CD14-positive monocyte (primary cell): ENCODE measurements around the gene FAM3C. TPM values are rescaled to one million over a fixed set of nuclear protein-coding genes. Genes with fewer than 3 reads are reported as not detected.

Source experiments
- DNase-seq, 3 donors: peaks; one replicate each; pipeline ENCODE4 v3.0.0-alpha.2; 2011 to 2022
- H2AFZ ChIP-seq: 2 replicates; pipeline ENCODE4 v1.6.0; 2012; ENCODE audit warnings: mild to moderate bottlenecking, low read depth, low read length, inconsistent platforms; ENCODE audit not compliant: insufficient read depth, poor library complexity, severe bottlenecking
- H3K27ac ChIP-seq, 2 donors: 1 replicate in 1 of 2; 2 replicates in 1 of 2; pipeline ENCODE4 v1.5.1; 2012 to 2013; ENCODE audit warnings: low read length in 2 of 2, control low read depth in 1 of 2, inconsistent platforms in 1 of 2, low read depth in 1 of 2, mild to moderate bottlenecking in 1 of 2
- H3K27me3 ChIP-seq, 2 donors: one replicate each; pipeline versions ENCODE4 v1.6.0 to v1.6.1; 2011 to 2013; ENCODE audit warnings: low read length in 2 of 2; ENCODE audit not compliant: control insufficient read depth in 2 of 2, insufficient read depth in 2 of 2
- H3K36me3 ChIP-seq, 2 donors: replicated peaks in 1 of 2; 1 replicate in 1 of 2; 2 replicates in 1 of 2; pipeline versions ENCODE4 v1.5.1 to v1.6.1; 2012 to 2013; ENCODE audit warnings: low read length in 2 of 2, control low read depth in 1 of 2, inconsistent platforms in 1 of 2, mild to moderate bottlenecking in 1 of 2; ENCODE audit not compliant: insufficient read depth in 2 of 2, control insufficient read depth in 1 of 2
- H3K4me1 ChIP-seq, 2 donors: 1 replicate in 1 of 2; 2 replicates in 1 of 2; pipeline versions ENCODE4 v1.5.1 to v1.6.1; 2012 to 2013; ENCODE audit warnings: low read length in 2 of 2, control low read depth in 1 of 2, inconsistent platforms in 1 of 2, mild to moderate bottlenecking in 1 of 2, moderate library complexity in 1 of 2; ENCODE audit not compliant: insufficient read depth in 2 of 2, control insufficient read depth in 1 of 2
- H3K4me2 ChIP-seq: replicated peaks from 2 replicates; pipeline ENCODE3; 2012; ENCODE audit warnings: low read length, moderate library complexity, mild to moderate bottlenecking; ENCODE audit not compliant: poor library complexity, severe bottlenecking; ENCODE audit errors: extremely low read depth
- H3K4me3 ChIP-seq, 3 experiments: fragments of 200-600 bp in 1 of 3; sonication (generic) in 1 of 3; replicated peaks in 1 of 3; 1 replicate in 2 of 3; 2 replicates in 1 of 3; pipeline ENCODE4 v1.5.1; 2011 to 2013; ENCODE audit warnings: low read length in 3 of 3, mild to moderate bottlenecking in 3 of 3, control low read depth in 2 of 3, low read depth in 2 of 3, inconsistent platforms in 1 of 3, moderate library complexity in 1 of 3
- H3K79me2 ChIP-seq: 2 replicates; pipeline ENCODE4 v1.6.0; 2012; ENCODE audit warnings: mild to moderate bottlenecking, control low read depth, inconsistent platforms, low read length, moderate library complexity; ENCODE audit not compliant: insufficient read depth
- H3K9ac ChIP-seq: 2 replicates; pipeline ENCODE4 v1.6.0; 2017; ENCODE audit warnings: low read length, mild to moderate bottlenecking; ENCODE audit not compliant: insufficient read depth, poor library complexity, severe bottlenecking
- H3K9me3 ChIP-seq, 2 donors: replicated peaks in 1 of 2; 1 replicate in 1 of 2; 2 replicates in 1 of 2; pipeline versions ENCODE4 v1.5.1 to v1.6.1; 2012 to 2013; ENCODE audit warnings: low read length in 2 of 2, control low read depth in 1 of 2; ENCODE audit not compliant: control insufficient read depth in 1 of 2, insufficient read depth in 1 of 2
- H4K20me1 ChIP-seq: 2 replicates; pipeline ENCODE4 v1.6.0; 2012; ENCODE audit warnings: mild to moderate bottlenecking, low read length, control low read depth, moderate library complexity; ENCODE audit not compliant: insufficient read depth
- H3K27ac Mint-ChIP-seq, 7 donors: one replicate each; pipeline ENCODE4 v1.8.0; 2020; ENCODE audit warnings: mild to moderate bottlenecking in 7 of 7, mixed read lengths in 7 of 7, moderate library complexity in 6 of 7, inconsistent platforms in 2 of 7
- H3K27me3 Mint-ChIP-seq, 3 donors: one replicate each; pipeline ENCODE4 v1.8.0; 2021 to 2022; ENCODE audit warnings: low read depth in 3 of 3, mild to moderate bottlenecking in 3 of 3, mixed read lengths in 3 of 3, moderate library complexity in 3 of 3, inconsistent platforms in 1 of 3
- H3K36me3 Mint-ChIP-seq, 2 donors: one replicate each; pipeline ENCODE4 v1.8.0; 2020; ENCODE audit warnings: mixed read lengths in 2 of 2, inconsistent platforms in 1 of 2, mild to moderate bottlenecking in 1 of 2
- H3K4me1 Mint-ChIP-seq: one replicate; pipeline ENCODE4 v1.8.0; 2020; ENCODE audit warnings: mild to moderate bottlenecking, mixed read lengths
- H3K4me3 Mint-ChIP-seq, 2 donors: one replicate each; pipeline ENCODE4 v1.8.0; 2020; ENCODE audit warnings: mild to moderate bottlenecking in 2 of 2, mixed read lengths in 2 of 2, moderate library complexity in 1 of 2
- H3K9me3 Mint-ChIP-seq, 7 donors: one replicate each; pipeline ENCODE4 v1.8.0; 2020 to 2022; ENCODE audit warnings: mixed read lengths in 7 of 7, mild to moderate bottlenecking in 6 of 7, moderate library complexity in 6 of 7, inconsistent platforms in 2 of 7
- WGBS: methylation state at CpG from one replicate; pipeline ENCODE4 v1.1.5; 2013; ENCODE audit warnings: missing lambda C conversion rate; ENCODE audit not compliant: insufficient coverage; 5-methylcytosine and 5-hydroxymethylcytosine counted together
- intact Hi-C, 2 donors: fragments of 100-400 bp; cut with micrococcal nuclease; formaldehyde crosslinking; loops; one replicate each; pipeline versions ENCODE4 v1.15.0 to v1.15.1; 2023
- polyA plus RNA-seq, 3 donors: library from polyadenylated mRNA; depleted of rRNA in 1 of 3; unstranded in 2 of 3; stranded (reverse) in 1 of 3; fragments of 300-500 nt in 2 of 3; fragments of >200 nt in 1 of 3; fragmentation: Illumina TruSeq in 2 of 3; gene quantifications; 1 replicate in 2 of 3; 2 replicates in 1 of 3; pipeline ENCODE4 v1.2.3, GENCODE V29; 2012 to 2021
- TF ChIP-seq, protein P1 (sequence below): fragments of 200-600 bp; IDR thresholded peaks from one replicate; pipeline ENCODE4 v1.8.0; 2022; ENCODE audit warnings: antibody characterized with exemption, mild to moderate bottlenecking

FAM3C gene
- polyA plus RNA-seq, 3 donors = 5.5 to 13.0 (median 7.3) TPM

DNA sequence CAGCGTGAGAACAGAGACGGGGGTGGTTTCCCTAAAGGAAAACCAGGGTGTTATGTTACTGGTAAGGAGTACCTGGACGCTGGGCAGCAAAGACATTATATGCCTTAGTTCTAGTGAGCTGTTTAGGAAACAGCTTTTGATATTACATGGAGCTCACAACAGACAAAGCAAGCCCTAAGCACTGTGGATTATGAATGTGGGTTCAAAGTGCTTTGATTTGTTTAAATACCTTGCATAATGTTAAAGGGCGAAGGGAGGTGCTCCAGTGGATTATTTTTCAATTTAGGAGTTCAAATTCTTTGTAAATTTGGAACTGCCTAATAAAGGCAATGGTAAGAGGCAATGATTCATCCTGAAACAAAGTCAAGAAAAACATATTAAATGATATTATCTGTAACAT, 53.5 kb downstream of the FAM3C start:
- DNase-seq = no peak
- Histone ChIP-seq H3K9me3 (no peaks in the 10 kb centered on the region), H4K20me1 (no peaks in the 10 kb centered on the region), H3K27me3 (peaks cover 0 to 2% of the 10 kb centered on the region in 2 donors), H3K4me1 (no peaks in the 10 kb centered on the region), H2AFZ (no peak overlapping the region), H3K4me2 (no peak overlapping the region), H3K27ac (no peak overlapping the region), H3K4me3 (no peak overlapping the region), H3K79me2 (no peaks in the 10 kb centered on the region), H3K36me3 (no peaks in the 10 kb centered on the region), H3K9ac (no peak overlapping the region)
- Mint-ChIP-seq H3K27me3 (no peaks in the 10 kb centered on the region), H3K9me3 (no peaks in the 10 kb centered on the region), H3K4me3 (no peak overlapping the region), H3K27ac (no peak overlapping the region), H3K4me1 (no peaks in the 10 kb centered on the region), H3K36me3 (peaks cover 5 to 18% of the 10 kb centered on the region in 2 donors)
- intact Hi-C loops = no loop called here
- 100% methylated on average over 3 of the region's 4 CpGs for WGBS
- TF ChIP-seq, protein P1, sequence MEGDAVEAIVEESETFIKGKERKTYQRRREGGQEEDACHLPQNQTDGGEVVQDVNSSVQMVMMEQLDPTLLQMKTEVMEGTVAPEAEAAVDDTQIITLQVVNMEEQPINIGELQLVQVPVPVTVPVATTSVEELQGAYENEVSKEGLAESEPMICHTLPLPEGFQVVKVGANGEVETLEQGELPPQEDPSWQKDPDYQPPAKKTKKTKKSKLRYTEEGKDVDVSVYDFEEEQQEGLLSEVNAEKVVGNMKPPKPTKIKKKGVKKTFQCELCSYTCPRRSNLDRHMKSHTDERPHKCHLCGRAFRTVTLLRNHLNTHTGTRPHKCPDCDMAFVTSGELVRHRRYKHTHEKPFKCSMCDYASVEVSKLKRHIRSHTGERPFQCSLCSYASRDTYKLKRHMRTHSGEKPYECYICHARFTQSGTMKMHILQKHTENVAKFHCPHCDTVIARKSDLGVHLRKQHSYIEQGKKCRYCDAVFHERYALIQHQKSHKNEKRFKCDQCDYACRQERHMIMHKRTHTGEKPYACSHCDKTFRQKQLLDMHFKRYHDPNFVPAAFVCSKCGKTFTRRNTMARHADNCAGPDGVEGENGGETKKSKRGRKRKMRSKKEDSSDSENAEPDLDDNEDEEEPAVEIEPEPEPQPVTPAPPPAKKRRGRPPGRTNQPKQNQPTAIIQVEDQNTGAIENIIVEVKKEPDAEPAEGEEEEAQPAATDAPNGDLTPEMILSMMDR = no peak

DNA sequence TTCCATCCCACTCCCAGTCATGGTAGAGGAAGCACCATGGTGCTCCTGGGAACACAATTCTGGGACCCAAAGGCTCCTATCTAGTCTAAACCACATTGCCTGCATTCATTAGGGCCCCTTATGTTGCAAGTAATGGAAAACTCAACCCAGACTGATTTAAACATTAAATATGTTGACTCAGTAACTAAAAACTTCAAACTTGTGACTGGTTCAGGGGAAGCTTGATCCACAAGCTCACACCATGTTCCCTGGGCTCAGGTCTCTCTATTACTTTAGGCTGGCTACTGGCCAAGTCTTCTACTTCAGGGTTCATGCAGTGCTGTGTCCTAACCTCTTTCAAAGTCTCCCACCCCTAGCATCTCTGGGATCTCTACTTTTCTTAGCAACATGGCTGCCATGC, 54.2 kb downstream of the FAM3C start:
- H3K9me3 ChIP-seq = no peaks in the 10 kb centered on the region
- no peaks in the 10 kb centered on the region for H4K20me1 ChIP-seq
- no peaks in the 10 kb centered on the region for H3K4me1 Mint-ChIP-seq
- no peak overlapping the region for H3K4me2 ChIP-seq
- no peak for DNase-seq
- H3K79me2 ChIP-seq = no peaks in the 10 kb centered on the region
- no peaks in the 10 kb centered on the region for H3K36me3 ChIP-seq
- H3K9ac ChIP-seq = no peak overlapping the region
- H3K9me3 Mint-ChIP-seq = no peaks in the 10 kb centered on the region
- H3K4me1 ChIP-seq = no peaks in the 10 kb centered on the region
- no peak overlapping the region for H3K4me3 Mint-ChIP-seq
- H3K27me3 Mint-ChIP-seq = peaks cover 0 to 2% (median 0%) of the 10 kb centered on the region in 3 donors
- intact Hi-C loops = no loop called here
- H2AFZ ChIP-seq = no peak overlapping the region
- no peak overlapping the region for H3K27ac ChIP-seq
- H3K4me3 ChIP-seq = no peak overlapping the region
- TF ChIP-seq, protein P1 = no peak
- peaks cover 0 to 12% of the 10 kb centered on the region in 2 donors for H3K36me3 Mint-ChIP-seq
- H3K27ac Mint-ChIP-seq = no peak overlapping the region
- peaks cover 0 to 7% of the 10 kb centered on the region in 2 donors for H3K27me3 ChIP-seq
